ENCODE measurements around the gene SFRP4. TPM values are rescaled to one million over a fixed set of nuclear protein-coding genes. Genes with fewer than 3 reads are reported as not detected.

SFRP4 gene
- total and polyA plus RNA-seq, 10 of the 15 experiments (the other 5 are each of a cell fraction or from before 2014, with no cell fraction given) = 0.02 to 0.15 (median 0.14) TPM; not detected in 7

DNA sequence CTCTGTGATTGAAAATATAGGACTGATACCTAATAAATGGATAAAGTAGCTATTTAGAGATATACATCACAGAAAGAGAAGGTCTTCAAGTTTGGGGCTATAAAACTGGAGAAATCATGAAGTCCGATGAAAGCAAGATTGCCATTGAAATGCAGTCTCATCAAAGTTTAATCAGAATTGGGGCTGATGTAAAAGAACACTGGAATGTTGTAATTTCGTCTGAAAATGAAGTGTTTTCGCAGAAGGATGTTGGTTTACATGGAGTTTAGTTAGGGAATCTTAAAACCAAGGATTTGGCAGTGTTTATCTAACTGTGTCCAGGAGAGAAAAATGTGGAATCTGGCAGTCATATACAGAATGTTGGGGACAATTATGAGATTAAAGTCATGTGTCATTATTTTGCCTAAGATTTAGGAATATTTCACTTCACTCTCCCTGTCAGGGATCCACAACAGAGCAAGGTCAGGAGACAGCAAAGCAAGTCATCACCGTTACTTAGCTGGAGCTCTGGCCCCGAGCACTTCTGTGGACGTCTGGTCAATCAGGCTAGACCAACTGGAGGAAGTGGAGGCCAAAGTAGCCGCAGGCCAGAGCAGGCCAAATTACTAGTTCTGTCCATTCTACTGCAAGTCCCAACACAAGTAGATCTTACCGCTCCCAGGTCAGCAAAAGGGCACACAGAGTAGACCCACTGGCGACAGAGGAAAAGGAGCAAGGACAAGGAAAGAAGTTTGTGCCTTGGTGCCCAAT is 40.8 kb upstream of the SFRP4 start:
- ChIA-PET RAD21 (ENCODE audit: unreplicated experiment) (no interaction called here), POLR2A (no interaction called here), CTCF (interaction anchor here (0.7 to 1.2 kb wide), 2 partner anchors 129 to 150 kb away, joined by 3 read pairs; no protein-coding TSS in a partner anchor), SMC1A (ENCODE audit: uncharacterized antibody, unreplicated experiment) (interaction anchor here (0.8 kb wide), 1 partner anchor 41 kb away, joined by 3 read pairs; no protein-coding TSS in a partner anchor)
- Histone ChIP-seq H3K4me1 (ENCODE audit: control insufficient read depth, insufficient read depth, low read length) (no peaks in the 10 kb centered on the region), H3K4me2 (ENCODE audit: control insufficient read depth, insufficient read depth) (no peak overlapping the region), H3K4me3 (no peak overlapping the region), H3K9ac (ENCODE audit: control insufficient read depth, insufficient read depth, low read length) (no peak overlapping the region), H4K20me1 (ENCODE audit: control insufficient read depth, insufficient read depth) (no peaks in the 10 kb centered on the region), H3K27ac (ENCODE audit: control insufficient read depth, insufficient read depth) (no peak overlapping the region), H3K79me2 (ENCODE audit: control insufficient read depth, insufficient read depth, low read length) (no peaks in the 10 kb centered on the region), H3K9me3 (replicated peaks; ENCODE audit: control insufficient read depth, insufficient read depth, low read length) (no peaks in the 10 kb centered on the region), H3K36me3 (ENCODE audit: control insufficient read depth in 2 of 2, insufficient read depth in 2 of 2, low read length in 1 of 2) (no peaks in the 10 kb centered on the region), H2AFZ (ENCODE audit: control insufficient read depth, low read depth, low read length) (no peak overlapping the region), H3K27me3 (replicated peaks in 1 of 2; ENCODE audit: control insufficient read depth in 2 of 2, insufficient read depth in 2 of 2, low read length in 1 of 2) (no peaks in the 10 kb centered on the region)
- 53% methylated on average over 9 of the region's 9 CpGs for WGBS (ENCODE audit: insufficient coverage, insufficient replicate concordance, low lambda C conversion rate, missing lambda C conversion rate)
- intact Hi-C loops (cut with micrococcal nuclease; ENCODE audit: unreplicated experiment) (loop anchor here (5.0 kb wide), 1 partner anchor 485 kb away; no protein-coding TSS in a partner anchor), in situ Hi-C loops (cut with MboI) (no loop called here)
- no peak for DNase-seq (ENCODE audit: low read depth, low spot score)
- FAIRE-seq = no peak
- TF ChIP-seq JUNB (IDR thresholded peaks at IDR 0.05) = no peak
- TF ChIP-seq, protein P1, sequence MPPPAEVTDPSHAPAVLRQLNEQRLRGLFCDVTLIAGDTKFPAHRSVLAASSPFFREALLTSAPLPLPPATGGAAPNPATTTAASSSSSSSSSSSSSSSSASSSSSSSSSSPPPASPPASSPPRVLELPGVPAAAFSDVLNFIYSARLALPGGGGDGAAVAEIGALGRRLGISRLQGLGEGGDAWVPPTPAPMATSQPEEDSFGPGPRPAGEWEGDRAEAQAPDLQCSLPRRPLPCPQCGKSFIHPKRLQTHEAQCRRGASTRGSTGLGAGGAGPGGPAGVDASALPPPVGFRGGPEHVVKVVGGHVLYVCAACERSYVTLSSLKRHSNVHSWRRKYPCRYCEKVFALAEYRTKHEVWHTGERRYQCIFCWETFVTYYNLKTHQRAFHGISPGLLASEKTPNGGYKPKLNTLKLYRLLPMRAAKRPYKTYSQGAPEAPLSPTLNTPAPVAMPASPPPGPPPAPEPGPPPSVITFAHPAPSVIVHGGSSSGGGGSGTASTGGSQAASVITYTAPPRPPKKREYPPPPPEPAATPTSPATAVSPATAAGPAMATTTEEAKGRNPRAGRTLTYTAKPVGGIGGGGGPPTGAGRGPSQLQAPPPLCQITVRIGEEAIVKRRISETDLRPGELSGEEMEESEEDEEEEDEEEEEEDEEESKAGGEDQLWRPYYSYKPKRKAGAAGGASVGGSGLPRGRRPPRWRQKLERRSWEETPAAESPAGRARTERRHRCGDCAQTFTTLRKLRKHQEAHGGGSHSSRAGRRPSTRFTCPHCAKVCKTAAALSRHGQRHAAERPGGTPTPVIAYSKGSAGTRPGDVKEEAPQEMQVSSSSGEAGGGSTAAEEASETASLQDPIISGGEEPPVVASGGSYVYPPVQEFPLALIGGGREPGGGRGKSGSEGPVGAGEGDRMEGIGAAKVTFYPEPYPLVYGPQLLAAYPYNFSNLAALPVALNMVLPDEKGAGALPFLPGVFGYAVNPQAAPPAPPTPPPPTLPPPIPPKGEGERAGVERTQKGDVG (CRISPR knock-in tag; IDR thresholded peaks at IDR 0.05) = no peak
- no peak for TF ChIP-seq CUX1 (IDR thresholded peaks at IDR 0.05; ENCODE audit: insufficient replicate concordance, low read depth, low read length)
- no peak for TF ChIP-seq ZBED1 (IDR thresholded peaks at IDR 0.05; ENCODE audit: borderline replicate concordance)
- TF ChIP-seq CBFB (IDR thresholded peaks at IDR 0.05; ENCODE audit: low read depth) = no peak
- no peak for TF ChIP-seq ESRRA (IDR thresholded peaks at IDR 0.05; ENCODE audit: low read length)
- no peak for TF ChIP-seq CBX5 (IDR thresholded peaks at IDR 0.05; ENCODE audit: low read depth)
- no peak for TF ChIP-seq MLLT1 (IDR thresholded peaks at IDR 0.05)
- no peak for TF ChIP-seq ELK1 (IDR thresholded peaks at IDR 0.05; ENCODE audit: low read depth, low read length)
- no peak for TF ChIP-seq PML (IDR thresholded peaks at IDR 0.05; ENCODE audit: low read length)
- ATAC-seq = no peak
- no TSS peak for BruUV-seq (replicated peaks)

Measured in GM12878 (cell line).